ENCODE results near the gene MCC. TPM values are rescaled to one million over a fixed set of nuclear protein-coding genes. Genes with fewer than 3 reads are reported as not detected.

The MCC gene
- total RNA-seq, 2 experiments from 2014 or later: 0.62 to 0.81 TPM

DNA sequence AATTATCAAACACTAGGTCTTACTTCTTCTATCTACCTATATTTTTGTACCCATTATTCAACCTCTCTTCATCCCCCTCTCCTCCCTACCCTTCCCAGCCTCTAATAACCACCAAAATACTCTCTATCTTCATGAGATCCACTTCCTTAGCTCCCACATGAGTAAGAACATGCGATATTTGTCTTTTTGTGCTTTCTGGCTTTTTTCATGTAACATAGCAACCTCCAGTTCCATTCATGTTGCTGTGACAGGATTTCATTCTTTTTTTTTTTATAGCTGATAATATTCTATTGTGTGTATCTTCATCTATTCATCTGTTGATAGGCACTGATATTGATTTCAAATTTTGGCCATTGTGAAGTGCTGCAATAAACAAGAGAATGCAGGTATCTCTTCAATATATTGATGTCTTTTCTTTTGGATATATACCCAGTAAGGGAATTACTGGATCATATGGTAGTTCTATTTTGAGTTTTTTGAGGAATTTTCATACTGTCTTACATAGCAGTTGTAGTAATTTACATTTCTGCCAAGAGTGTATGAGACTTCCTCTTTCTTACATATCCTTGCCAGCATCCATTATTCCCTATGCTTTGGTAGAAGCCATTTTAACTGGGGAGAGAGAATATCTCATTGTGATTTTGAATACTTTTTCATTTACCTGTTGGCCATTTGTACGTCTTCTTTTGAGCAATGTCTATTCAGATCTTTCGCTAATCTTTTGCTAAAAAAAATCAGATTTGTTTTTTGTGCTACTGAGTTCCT is 354.9 kb downstream of the MCC start:
- CTCF ChIA-PET: no interaction called here
- no peaks in the 10 kb centered on the region for H3K4me1 Mint-ChIP-seq (ENCODE audit: low read depth)
- no peak overlapping the region for H3K4me3 Mint-ChIP-seq
- no peak overlapping the region for H3K27ac Mint-ChIP-seq
- H3K9me3 Mint-ChIP-seq: no peaks in the 10 kb centered on the region
- H3K27me3 Mint-ChIP-seq (ENCODE audit: low read depth): no peaks in the 10 kb centered on the region
- intact Hi-C loops (cut with micrococcal nuclease): no loop called here
- no peak for DNase-seq
- no peaks in the 10 kb centered on the region for H3K36me3 Mint-ChIP-seq (ENCODE audit: low read depth)

- intact Hi-C loops (cut with micrococcal nuclease): no loop called here
- DNase-seq: no peak
- Mint-ChIP-seq H3K27me3 (ENCODE audit: low read depth) (no peaks in the 10 kb centered on the region), H3K4me3 (no peak overlapping the region), H3K4me1 (ENCODE audit: low read depth) (no peaks in the 10 kb centered on the region), H3K36me3 (ENCODE audit: low read depth) (no peaks in the 10 kb centered on the region), H3K27ac (no peak overlapping the region), H3K9me3 (no peaks in the 10 kb centered on the region)
- CTCF ChIA-PET: interaction anchor here (0.6 to 0.7 kb wide), 2 partner anchors 33 to 51 kb away, joined by 3 to 4 read pairs; no protein-coding TSS in a partner anchor
Observed at GRCh38 chr5:113132564-113132963, 355.7 kb downstream of the MCC start.

DNA sequence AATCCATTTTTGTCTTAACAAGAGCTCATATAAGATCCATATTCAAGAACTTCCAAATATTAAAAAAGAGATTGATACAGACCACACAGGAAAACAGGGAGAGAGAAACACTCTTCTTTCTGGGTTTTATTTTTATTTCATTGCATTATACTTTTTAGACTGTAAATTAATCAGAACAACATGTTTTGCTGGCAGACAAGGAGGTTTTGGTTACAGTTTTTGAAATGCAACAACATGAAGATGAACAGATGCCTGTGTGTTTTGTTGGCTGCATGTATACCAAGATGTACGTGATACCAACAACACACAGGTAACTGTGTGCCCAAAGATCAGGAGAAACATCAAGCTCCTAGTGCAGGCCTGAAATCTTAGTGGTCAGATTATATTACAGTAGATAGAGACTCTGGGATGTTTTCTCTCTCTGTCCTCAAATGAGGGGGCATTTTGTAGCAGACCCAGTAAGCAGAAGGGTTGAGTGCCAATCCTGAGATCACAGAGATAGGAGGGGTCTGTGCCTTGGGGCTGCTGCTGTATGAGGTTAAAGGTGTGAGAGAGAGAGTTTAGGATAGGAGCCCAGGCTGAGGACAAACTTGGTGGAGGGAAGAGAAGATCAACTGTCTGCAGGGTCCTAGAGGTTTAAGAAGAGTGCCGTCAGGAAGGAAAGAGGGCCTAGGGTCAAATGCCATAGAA is 359.5 kb downstream of the MCC start:
- Mint-ChIP-seq H3K4me3 (no peak overlapping the region), H3K4me1 (ENCODE audit: low read depth) (no peaks in the 10 kb centered on the region), H3K27ac (no peak overlapping the region), H3K27me3 (ENCODE audit: low read depth) (no peaks in the 10 kb centered on the region), H3K36me3 (ENCODE audit: low read depth) (no peaks in the 10 kb centered on the region), H3K9me3 (no peaks in the 10 kb centered on the region)
- intact Hi-C loops (cut with micrococcal nuclease): no loop called here
- CTCF ChIA-PET: no interaction called here
- no peak for DNase-seq

DNA sequence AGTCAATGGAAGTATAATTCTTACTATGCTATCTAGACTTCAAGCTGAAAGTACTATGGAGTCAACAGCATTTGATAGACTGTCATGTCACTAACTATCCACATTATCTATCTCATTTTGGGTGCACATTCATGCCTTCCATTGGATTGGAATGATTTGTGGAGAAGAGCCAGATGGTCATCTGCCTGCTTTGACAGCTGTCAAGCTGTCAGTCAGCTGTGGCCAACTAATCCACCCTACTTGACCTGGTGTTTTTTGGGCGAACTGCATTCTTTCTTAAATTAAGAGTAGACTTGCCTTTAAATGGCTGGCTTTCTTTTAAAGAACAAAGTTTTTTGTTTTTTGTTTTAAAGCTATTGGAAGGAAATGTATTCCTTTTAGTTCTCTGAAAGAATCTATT is 360.2 kb downstream of the MCC start:
- DNase-seq: no peak
- no peaks in the 10 kb centered on the region for H3K36me3 Mint-ChIP-seq (ENCODE audit: low read depth)
- H3K9me3 Mint-ChIP-seq: no peaks in the 10 kb centered on the region
- H3K4me3 Mint-ChIP-seq: no peak overlapping the region
- CTCF ChIA-PET: no interaction called here
- no peak overlapping the region for H3K27ac Mint-ChIP-seq
- intact Hi-C loops (cut with micrococcal nuclease): no loop called here
- H3K27me3 Mint-ChIP-seq (ENCODE audit: low read depth): no peaks in the 10 kb centered on the region
- no peaks in the 10 kb centered on the region for H3K4me1 Mint-ChIP-seq (ENCODE audit: low read depth)

- no peaks in the 10 kb centered on the region for H3K4me1 Mint-ChIP-seq (ENCODE audit: low read depth)
- H3K36me3 Mint-ChIP-seq (ENCODE audit: low read depth): no peaks in the 10 kb centered on the region
- H3K9me3 Mint-ChIP-seq: no peaks in the 10 kb centered on the region
- no peak for DNase-seq
- intact Hi-C loops (cut with micrococcal nuclease): no loop called here
- no peak overlapping the region for H3K4me3 Mint-ChIP-seq
- CTCF ChIA-PET: no interaction called here
- H3K27me3 Mint-ChIP-seq (ENCODE audit: low read depth): no peaks in the 10 kb centered on the region
- no peak overlapping the region for H3K27ac Mint-ChIP-seq
Observed at GRCh38 chr5:113127021-113127420, 361.2 kb downstream of the MCC start.

DNA sequence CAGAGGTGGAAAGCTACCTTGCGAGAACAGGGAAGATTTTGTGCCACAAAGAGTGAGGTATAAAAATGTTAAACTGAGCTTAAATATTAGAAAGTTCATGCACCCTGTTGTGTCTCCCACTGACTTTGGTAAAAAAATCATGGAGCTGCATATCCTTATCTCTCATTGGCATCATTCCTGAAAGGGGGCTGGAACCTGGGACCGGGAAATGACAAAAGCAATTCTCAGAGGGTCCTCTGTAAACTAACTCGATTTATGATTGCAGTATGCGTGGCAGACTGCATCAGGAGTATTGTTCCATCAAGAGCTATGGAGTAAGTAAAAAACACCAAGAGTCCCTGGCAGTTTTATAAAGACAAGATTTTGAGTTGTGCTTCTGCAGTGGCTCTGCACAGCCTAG is 362.9 kb downstream of the MCC start:
- Mint-ChIP-seq H3K27me3 (ENCODE audit: low read depth) (no peaks in the 10 kb centered on the region), H3K27ac (no peak overlapping the region), H3K36me3 (ENCODE audit: low read depth) (no peaks in the 10 kb centered on the region), H3K9me3 (no peaks in the 10 kb centered on the region), H3K4me1 (ENCODE audit: low read depth) (no peaks in the 10 kb centered on the region), H3K4me3 (no peak overlapping the region)
- no peak for DNase-seq
- CTCF ChIA-PET: no interaction called here
- intact Hi-C loops (cut with micrococcal nuclease): no loop called here

DNA sequence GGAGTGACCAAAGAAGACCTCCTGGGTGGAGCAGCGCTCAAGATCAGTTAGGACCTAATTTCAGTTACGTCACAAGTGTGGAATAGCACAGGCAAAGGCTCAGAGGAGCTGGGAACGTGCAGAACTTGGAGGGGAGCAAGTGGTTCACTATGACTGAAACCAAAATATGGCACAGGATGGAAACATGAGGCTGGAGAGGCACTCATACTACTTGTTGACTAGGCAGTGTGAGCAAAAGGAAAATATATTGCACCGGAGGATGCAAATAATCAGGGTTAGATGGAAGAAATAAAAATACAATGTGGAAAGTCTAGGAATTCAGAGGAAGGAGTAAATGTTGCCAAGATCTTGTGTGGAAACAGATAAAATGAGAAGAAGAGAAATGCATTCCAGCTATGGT is 363.3 kb downstream of the MCC start:
- intact Hi-C loops (cut with micrococcal nuclease): no loop called here
- Mint-ChIP-seq H3K27ac (no peak overlapping the region), H3K9me3 (no peaks in the 10 kb centered on the region), H3K27me3 (ENCODE audit: low read depth) (no peaks in the 10 kb centered on the region), H3K4me1 (ENCODE audit: low read depth) (no peaks in the 10 kb centered on the region), H3K36me3 (ENCODE audit: low read depth) (no peaks in the 10 kb centered on the region), H3K4me3 (no peak overlapping the region)
- no peak for DNase-seq
- CTCF ChIA-PET: no interaction called here

GRCh38 chr5:113124265-113124664 is 364.0 kb downstream of the MCC start:
- Mint-ChIP-seq H3K9me3 (no peaks in the 10 kb centered on the region), H3K36me3 (ENCODE audit: low read depth) (no peaks in the 10 kb centered on the region), H3K27ac (no peak overlapping the region), H3K4me1 (ENCODE audit: low read depth) (no peaks in the 10 kb centered on the region), H3K4me3 (no peak overlapping the region), H3K27me3 (ENCODE audit: low read depth) (no peaks in the 10 kb centered on the region)
- intact Hi-C loops (cut with micrococcal nuclease): no loop called here
- DNase-seq: no peak
- CTCF ChIA-PET: interaction anchor here (1.0 kb wide), 1 partner anchor 206 kb away, joined by 3 read pairs; no protein-coding TSS in a partner anchor

- intact Hi-C loops (cut with micrococcal nuclease): no loop called here
- Mint-ChIP-seq H3K27me3 (ENCODE audit: low read depth) (no peaks in the 10 kb centered on the region), H3K4me3 (no peak overlapping the region), H3K4me1 (ENCODE audit: low read depth) (no peaks in the 10 kb centered on the region), H3K9me3 (no peaks in the 10 kb centered on the region), H3K36me3 (ENCODE audit: low read depth) (no peaks in the 10 kb centered on the region), H3K27ac (no peak overlapping the region)
- CTCF ChIA-PET: interaction anchor here (1.0 kb wide), 1 partner anchor 206 kb away, joined by 3 read pairs; no protein-coding TSS in a partner anchor
- no peak for DNase-seq
Observed at GRCh38 chr5:113123618-113124017, 364.6 kb downstream of the MCC start.

- H3K9me3 Mint-ChIP-seq: no peaks in the 10 kb centered on the region
- H3K4me3 Mint-ChIP-seq: no peak overlapping the region
- H3K36me3 Mint-ChIP-seq (ENCODE audit: low read depth): no peaks in the 10 kb centered on the region
- intact Hi-C loops (cut with micrococcal nuclease): no loop called here
- CTCF ChIA-PET: no interaction called here
- no peak overlapping the region for H3K27ac Mint-ChIP-seq
- no peak for DNase-seq
- H3K4me1 Mint-ChIP-seq (ENCODE audit: low read depth): no peaks in the 10 kb centered on the region
- H3K27me3 Mint-ChIP-seq (ENCODE audit: low read depth): no peaks in the 10 kb centered on the region
Observed at GRCh38 chr5:113122053-113122452, 366.2 kb downstream of the MCC start.

- CTCF ChIA-PET: interaction anchor here (0.6 kb wide), 1 partner anchor 803 kb away, joined by 3 read pairs; no protein-coding TSS in a partner anchor
- no peaks in the 10 kb centered on the region for H3K27me3 Mint-ChIP-seq (ENCODE audit: low read depth)
- intact Hi-C loops (cut with micrococcal nuclease): no loop called here
- H3K4me3 Mint-ChIP-seq: no peak overlapping the region
- H3K9me3 Mint-ChIP-seq: no peaks in the 10 kb centered on the region
- DNase-seq: no peak
- H3K36me3 Mint-ChIP-seq (ENCODE audit: low read depth): no peaks in the 10 kb centered on the region
- H3K27ac Mint-ChIP-seq: no peak overlapping the region
- no peaks in the 10 kb centered on the region for H3K4me1 Mint-ChIP-seq (ENCODE audit: low read depth)
Observed at GRCh38 chr5:113119246-113119924, 368.9 kb downstream of the MCC start.

- Mint-ChIP-seq H3K4me3 (no peak overlapping the region), H3K36me3 (ENCODE audit: low read depth) (no peaks in the 10 kb centered on the region), H3K4me1 (ENCODE audit: low read depth) (no peaks in the 10 kb centered on the region), H3K27ac (no peak overlapping the region), H3K27me3 (ENCODE audit: low read depth) (no peaks in the 10 kb centered on the region), H3K9me3 (no peaks in the 10 kb centered on the region)
- no peak for DNase-seq
- CTCF ChIA-PET: no interaction called here
- intact Hi-C loops (cut with micrococcal nuclease): no loop called here
Observed at GRCh38 chr5:113118765-113119164, 369.5 kb downstream of the MCC start.

All from activated naive CD4-positive, alpha-beta T cell treated with anti-CD3 and anti-CD28 coated beads for 36 hours (primary cell).